Posterior vena cava (tissue), 2 donors: ENCODE measurements around the gene DGCR6L. TPM values are rescaled to one million over a fixed set of nuclear protein-coding genes. Genes with fewer than 3 reads are reported as not detected.
"Not testable (repeated sequence)": the region's sequence is repeated elsewhere in the genome, so short reads cannot be mapped to it uniquely, and the experiment has no call there.

Source experiments
- DNase-seq: peaks from one replicate; pipeline ENCODE4 v3.0.0-alpha.2; 2020; ENCODE audit warnings: low spot score
- intact Hi-C, 2 donors: fragments of 100-400 bp; cut with DNase I; formaldehyde crosslinking; loops; one replicate each; pipeline versions ENCODE4 v1.14.1 to v1.14.2; 2022 to 2023
- total RNA-seq, 2 donors: library from RNA; stranded (reverse); fragmentation: NEBNext Ultra II Directional; extraction: Animal tissue kit (Norgen Biotek cat#: 25700); gene quantifications; one replicate each; pipeline ENCODE4 v1.2.1, GENCODE V29; 2021
- donor health status: DM: yes; HTN: yes; CAD: no.
- donor health status: DM: yes; HTN: yes; CAD: no.

Gene DGCR6L
- total RNA-seq, 2 donors from 2014 or later: 25.7 to 27.1 TPM

GRCh38 chr22:20312396-20313191 lies 7.3 kb downstream of the DGCR6L start:
- intact Hi-C loops: no loop called here
- peak; percentile 72 for DNase-seq

GRCh38 chr22:20311249-20312062 lies 8.4 kb downstream of the DGCR6L start:
- DNase-seq: peak; percentile 58
- intact Hi-C loops: not testable (repeated sequence)

- DNase-seq: peak; percentile 78
- intact Hi-C loops: not testable (repeated sequence)
These were observed 9.1 kb downstream of the DGCR6L start for GRCh38 chr22:20310773-20311172.

- DNase-seq: peak; percentile 50
These were observed 9.7 kb downstream of the DGCR6L start for GRCh38 chr22:20310180-20310579.

GRCh38 chr22:20308806-20309650 lies 10.8 kb downstream of the DGCR6L start:
- intact Hi-C loops: not testable (repeated sequence)

More at GRCh38 chr22:20310180-20310579, 9.7 kb downstream of the DGCR6L start:
- intact Hi-C loops: not testable (repeated sequence)

GRCh38 chr22:20307448-20308447 lies 12.1 kb downstream of the DGCR6L start:
- intact Hi-C loops: not testable (repeated sequence)
- peak; percentile 54 for DNase-seq

More at GRCh38 chr22:20308806-20309650, 10.8 kb downstream of the DGCR6L start:
- peak; percentile 43 for DNase-seq

GRCh38 chr22:20306646-20307447 lies 13.0 kb downstream of the DGCR6L start:
- intact Hi-C loops: not testable (repeated sequence)

GRCh38 chr22:20305894-20306645 lies 13.8 kb downstream of the DGCR6L start:
- intact Hi-C loops: no loop called here

More at GRCh38 chr22:20306646-20307447, 13.0 kb downstream of the DGCR6L start:
- peak; percentile 46 for DNase-seq

GRCh38 chr22:20305230-20305893 lies 14.5 kb downstream of the DGCR6L start:
- intact Hi-C loops, DNase-seq: not testable (repeated sequence)

More at GRCh38 chr22:20305894-20306645, 13.8 kb downstream of the DGCR6L start:
- peak; percentile 74 for DNase-seq

- DNase-seq: no peak
- intact Hi-C loops: no loop called here
These were observed 15.2 kb downstream of the DGCR6L start for GRCh38 chr22:20304646-20305045.

- DNase-seq, intact Hi-C loops: not testable (repeated sequence)
These were observed 16.7 kb downstream of the DGCR6L start for GRCh38 chr22:20303229-20303534.

- DNase-seq: no peak
- intact Hi-C loops: loop anchor here in 1 of 2 donors (1.0 kb wide), 1 partner anchor 64 kb away; no protein-coding TSS in a partner anchor
These were observed 17.2 kb downstream of the DGCR6L start for GRCh38 chr22:20302438-20303228.

- no peak for DNase-seq
- intact Hi-C loops: no loop called here
These were observed 20.1 kb downstream of the DGCR6L start for GRCh38 chr22:20299746-20300136.

GRCh38 chr22:20298803-20299745 lies 20.8 kb downstream of the DGCR6L start:
- peak; percentile 93 for DNase-seq
- intact Hi-C loops: no loop called here
